OCI-LY7 (cell line): ENCODE data around the gene CARD6.

Experiments
- EZH2phosphoT487 ChIP-seq: fragments of 200-600 bp; sonication (generic); IDR thresholded peaks from 2 replicates; pipeline ENCODE4 v1.6.1; 2018; ENCODE audit warnings: low read depth, borderline replicate concordance, mild to moderate bottlenecking, mixed run types, antibody characterized with exemption, low read length, moderate library complexity, mixed read lengths
- TF ChIP-seq, protein P1 (sequence below): fragments of 200-600 bp; sonication (generic); conservative IDR thresholded peaks from 2 replicates; pipeline ENCODE4 v1.5.1; 2014; ENCODE audit warnings: mild to moderate bottlenecking, antibody characterized with exemption, low read length, moderate library complexity, mixed read lengths

DNA sequence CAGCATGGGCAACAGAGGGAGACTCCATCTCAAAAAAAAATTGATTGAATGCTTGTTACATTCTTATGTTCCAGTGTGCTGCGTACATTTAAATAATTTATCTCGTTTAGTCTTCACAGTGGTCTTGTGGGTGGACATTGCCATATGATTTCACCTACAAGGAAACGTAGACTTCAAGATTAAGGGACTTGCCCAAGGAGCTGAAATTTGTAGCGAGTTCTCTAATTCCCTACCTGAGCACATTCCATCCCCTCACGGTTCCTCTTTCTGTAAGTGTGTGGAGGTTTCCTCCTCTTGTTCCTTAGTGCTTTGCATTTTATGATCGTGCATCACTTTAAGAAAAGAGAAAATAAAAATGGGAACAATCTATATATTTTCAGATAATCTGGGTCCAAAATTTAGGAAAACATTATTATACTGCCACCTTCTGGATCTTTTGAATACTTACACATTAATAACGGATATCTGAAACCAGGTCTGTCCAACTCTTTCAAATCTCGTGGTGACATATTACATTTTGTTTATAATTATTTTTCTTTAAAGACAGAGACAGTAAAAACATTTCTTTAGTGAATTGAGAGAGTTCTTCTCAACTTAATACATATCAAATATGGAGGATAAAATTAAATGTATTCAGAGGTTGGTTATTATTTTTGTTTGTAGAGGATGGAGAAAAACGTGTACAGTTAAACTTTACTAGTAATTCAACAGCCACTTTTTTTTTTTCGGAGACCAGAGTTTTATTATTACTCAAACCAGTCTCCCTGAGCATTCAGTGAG is 38.2 kb downstream of the CARD6 start:
- TF ChIP-seq, protein P1, sequence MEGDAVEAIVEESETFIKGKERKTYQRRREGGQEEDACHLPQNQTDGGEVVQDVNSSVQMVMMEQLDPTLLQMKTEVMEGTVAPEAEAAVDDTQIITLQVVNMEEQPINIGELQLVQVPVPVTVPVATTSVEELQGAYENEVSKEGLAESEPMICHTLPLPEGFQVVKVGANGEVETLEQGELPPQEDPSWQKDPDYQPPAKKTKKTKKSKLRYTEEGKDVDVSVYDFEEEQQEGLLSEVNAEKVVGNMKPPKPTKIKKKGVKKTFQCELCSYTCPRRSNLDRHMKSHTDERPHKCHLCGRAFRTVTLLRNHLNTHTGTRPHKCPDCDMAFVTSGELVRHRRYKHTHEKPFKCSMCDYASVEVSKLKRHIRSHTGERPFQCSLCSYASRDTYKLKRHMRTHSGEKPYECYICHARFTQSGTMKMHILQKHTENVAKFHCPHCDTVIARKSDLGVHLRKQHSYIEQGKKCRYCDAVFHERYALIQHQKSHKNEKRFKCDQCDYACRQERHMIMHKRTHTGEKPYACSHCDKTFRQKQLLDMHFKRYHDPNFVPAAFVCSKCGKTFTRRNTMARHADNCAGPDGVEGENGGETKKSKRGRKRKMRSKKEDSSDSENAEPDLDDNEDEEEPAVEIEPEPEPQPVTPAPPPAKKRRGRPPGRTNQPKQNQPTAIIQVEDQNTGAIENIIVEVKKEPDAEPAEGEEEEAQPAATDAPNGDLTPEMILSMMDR = peak; percentile 92
- no peak for TF ChIP-seq EZH2phosphoT487
